Ecto neural progenitor cell (in vitro differentiated cells): ENCODE data around the gene AP5B1.
"Not testable (repeated sequence)": the region's sequence is repeated elsewhere in the genome, so short reads cannot be mapped to it uniquely, and the experiment has no call there.

ENCODE experiments used
- DNase-seq: peaks from one replicate; pipeline ENCODE4 v3.0.0-alpha.2; 2018; ENCODE audit warnings: low spot score

The AP5B1 gene

DNA sequence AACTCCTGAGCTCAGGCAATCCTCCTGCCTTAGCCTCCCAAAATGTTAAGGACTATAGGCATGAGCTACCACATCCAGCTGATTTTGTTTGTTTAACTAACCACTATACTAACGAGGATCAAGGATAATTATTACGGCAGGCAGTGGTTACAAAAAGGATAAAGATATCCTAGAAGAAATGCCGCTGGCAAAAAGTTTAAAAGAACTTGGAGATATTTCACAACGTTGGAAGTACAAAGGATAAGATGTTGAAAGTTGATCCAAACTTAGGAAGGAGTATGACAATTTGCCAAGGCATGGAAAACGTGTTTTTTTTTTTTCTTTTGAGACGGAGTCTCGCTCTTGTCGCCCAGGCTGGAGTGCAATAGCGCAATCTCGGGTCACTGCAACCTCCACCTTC lies 13.4 kb downstream of the AP5B1 start:
- no peak for DNase-seq

DNA sequence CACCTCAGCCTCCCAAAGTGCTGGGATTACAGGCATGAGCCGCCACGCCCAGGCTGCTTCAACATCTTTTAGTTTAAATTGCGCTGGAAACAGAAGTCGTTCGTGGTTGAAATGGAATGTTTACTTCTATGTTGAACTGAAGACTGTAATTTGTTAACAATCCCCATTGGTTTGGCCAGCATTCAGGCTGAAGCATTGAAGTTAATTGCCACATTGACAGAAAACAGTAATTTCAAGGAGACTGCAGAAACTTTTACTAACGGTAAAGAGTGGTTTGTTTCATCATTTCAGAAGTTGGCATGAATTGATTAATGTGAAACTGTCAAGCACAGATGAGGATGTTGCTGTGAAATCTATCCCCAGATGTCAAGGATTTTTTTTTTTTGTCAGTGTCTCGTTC lies 14.2 kb downstream of the AP5B1 start:
- DNase-seq, result no peak

DNA sequence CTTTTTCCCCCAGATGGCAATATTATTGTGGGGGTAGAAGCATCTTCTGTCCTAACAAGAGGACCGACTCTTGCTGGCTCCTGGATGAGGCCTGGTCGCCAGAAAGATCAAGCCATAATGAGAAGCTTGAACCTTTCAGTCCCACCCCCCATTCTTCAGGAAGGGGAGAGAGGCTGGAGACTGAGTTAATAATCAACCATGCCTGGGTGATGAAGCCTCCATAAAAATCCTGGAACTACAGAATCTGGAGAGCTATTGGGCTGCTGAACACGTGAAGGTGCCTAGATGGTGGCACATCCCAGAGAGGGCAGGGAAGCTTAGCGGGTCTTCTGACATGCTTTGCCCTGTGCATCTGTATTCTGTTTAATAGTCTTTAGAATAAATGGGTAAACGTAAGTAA lies 16.3 kb downstream of the AP5B1 start:
- no peak for DNase-seq

DNA sequence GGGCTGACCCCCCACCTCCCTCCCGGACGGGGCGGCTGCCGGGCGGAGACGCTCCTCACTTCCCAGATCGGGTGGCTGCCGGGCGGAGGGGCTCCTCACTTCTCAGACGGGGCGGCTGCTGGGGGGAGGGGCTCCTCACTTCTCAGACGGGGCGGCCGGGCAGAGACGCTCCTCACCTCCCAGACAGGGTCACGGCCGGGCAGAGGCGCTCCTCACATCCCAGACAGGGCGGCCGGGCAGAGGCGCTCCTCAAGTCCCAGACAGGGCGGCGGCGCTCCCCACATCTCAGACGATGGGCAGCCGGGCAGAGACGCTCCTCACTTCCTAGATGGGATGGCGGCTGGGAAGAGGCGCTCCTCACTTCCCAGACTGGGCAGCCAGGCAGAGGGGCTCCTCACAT lies 18.0 kb downstream of the AP5B1 start:
- DNase-seq, result not testable (repeated sequence)

DNA sequence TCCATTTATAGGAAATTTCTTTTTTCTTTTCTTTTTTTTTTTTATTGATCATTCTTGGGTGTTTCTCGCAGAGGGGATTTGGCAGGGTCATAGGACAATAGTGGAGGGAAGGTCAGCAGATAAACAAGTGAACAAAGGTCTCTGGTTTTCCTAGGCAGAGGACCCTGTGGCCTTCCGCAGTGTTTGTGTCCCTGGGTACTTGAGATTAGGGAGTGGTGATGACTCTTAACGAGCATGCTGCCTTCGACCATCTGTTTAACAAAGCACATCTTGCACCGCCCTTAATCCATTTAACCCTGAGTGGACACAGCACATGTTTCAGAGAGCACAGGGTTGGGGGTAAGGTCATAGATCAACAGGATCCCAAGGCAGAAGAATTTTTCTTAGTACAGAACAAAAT lies 18.6 kb downstream of the AP5B1 start:
- DNase-seq, result not testable (repeated sequence)

DNA sequence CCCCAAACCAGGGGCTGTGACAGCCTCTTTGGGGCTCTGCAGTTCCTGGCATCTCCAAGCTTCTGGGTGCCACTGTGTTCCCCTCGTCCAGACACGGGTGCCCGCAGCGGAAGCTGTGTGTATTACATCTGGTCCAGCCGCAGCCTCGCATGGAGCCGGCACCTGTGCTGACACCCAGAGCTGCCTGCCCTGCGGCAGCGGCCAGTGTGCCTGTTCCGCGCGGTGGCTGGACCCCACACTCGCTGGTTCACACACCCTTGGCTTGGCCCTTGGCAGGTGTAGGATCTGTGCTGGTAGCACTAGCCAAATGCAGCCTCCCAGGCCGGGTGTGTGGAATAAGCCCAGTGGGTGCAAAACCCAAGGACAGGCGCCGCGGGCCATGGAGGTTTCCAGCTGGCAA lies 35.7 kb downstream of the AP5B1 start:
- DNase-seq, result no peak

DNA sequence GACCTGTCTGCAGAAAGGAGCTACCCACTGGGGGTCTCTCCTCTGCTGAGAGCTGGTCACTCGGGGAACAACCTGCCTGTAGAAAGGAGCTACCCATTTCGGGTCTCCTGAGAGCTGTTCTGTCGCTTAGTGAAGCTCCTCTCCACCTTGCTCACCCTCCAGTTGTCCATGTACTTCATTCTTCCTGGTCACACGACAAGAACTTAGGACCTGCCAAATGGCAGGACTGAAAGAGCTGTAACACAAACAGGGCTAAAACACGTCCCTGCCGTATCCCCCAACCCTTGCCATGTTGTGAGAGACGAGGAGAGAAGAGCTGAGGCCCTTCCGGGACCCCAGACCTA lies 36.1 kb downstream of the AP5B1 start:
- DNase-seq, result no peak

DNA sequence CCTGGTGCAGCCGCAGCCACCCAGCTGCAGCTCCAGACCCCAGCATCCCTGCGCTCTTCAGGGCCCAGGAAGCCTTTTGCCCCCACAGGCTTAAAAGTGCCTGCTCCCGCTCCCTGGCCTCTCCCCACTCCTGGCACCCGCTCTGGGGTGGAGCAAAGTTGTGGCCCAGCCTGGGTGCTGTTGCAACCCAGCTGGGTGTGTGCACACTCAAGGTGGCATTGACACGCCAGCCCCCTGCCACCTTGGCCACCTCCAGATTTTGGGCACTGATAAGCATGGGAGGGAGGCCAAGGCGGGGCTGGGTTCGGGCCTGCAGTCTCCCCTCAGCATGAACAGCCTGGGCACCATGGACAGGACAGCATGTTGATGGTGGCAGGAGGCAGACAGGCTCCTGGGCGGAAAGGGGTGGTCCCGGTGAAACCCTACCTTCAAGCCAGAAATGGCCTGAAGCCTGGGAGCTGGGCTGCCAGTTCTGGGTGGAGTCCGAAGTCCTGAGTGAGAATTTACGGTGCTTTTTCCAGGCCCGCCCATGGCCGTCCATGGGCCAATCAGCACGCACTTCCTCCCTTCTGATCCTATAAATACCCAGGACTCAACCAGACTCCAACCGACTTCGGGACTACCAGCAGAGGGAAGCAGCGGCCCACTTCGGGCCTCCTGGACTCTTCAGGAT lies 36.6 kb downstream of the AP5B1 start:
- no peak for DNase-seq

DNA sequence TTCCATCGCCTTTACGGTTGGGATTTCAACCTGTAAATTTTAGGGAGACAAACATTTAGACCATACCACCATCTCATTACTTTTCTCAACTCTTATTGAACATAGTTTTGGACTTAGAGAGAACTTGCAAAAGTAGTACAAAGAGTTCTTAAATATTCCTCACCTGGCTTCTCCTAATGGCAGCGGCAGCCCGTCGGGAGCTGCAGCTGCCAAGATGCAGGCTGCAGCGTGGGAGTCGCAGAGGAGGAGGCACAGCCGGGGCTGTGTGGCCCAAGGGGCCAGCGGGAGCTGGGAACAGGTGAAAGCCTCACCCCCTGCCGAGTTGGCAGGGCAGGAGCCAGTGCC lies 37.1 kb downstream of the AP5B1 start:
- no peak for DNase-seq

DNA sequence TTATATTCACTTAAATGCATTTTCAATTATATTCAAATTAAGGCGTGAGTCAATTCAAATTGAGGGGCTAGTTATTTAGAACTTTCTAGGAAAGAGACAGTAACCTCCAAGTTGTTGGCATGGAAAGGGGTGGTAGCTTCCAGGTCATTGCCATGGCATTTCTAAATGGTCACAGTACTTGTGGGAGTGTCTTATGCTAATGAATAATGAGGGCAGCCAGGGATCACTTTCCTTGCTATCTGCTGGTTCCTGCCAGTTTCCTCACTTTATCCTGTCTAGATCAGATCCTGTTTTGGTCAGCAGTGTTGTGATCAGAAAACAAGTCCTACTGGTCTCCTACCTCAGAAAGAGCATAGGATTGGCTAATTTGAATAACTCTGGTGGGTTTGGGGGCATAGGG lies 38.4 kb downstream of the AP5B1 start:
- DNase-seq, result no peak

DNA sequence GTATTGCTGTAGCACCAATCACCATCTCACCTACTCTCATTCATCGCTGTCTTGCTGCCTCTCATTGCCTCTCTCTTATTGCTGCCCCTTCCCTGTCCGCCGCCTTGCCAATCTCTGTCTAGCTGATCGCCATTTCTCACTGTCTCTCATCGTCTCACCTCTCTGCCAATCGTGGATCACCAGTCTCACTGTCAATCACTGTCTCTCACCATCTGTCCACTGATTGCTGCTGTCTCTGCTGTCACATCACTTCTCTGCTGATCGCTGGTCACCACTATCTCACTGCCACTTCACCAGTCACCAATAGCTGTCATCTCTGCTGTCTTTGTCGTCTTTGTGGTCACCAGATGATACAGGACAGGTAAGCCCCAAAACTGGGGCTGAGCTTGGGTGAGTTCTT lies 39.6 kb downstream of the AP5B1 start:
- no peak for DNase-seq

DNA sequence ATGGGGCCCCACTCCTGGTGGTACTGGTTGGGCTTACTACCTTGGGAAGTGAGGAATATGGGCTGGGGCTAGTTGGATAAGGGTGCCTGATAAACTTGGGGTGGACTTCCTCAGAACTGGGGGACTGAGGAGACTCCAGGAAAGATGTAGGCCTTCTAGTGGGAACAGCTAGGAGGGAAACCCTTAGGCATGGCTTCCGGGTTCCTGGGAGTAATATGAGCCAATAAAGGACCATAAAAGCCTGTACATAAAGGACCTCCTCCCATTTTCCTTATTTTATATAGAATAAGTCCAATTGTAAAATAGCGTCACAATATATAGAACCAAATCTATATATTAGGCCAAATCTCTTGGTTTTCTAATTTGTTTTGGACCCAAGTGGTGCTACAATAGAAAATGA lies 41.8 kb downstream of the AP5B1 start:
- DNase-seq, result no peak

DNA sequence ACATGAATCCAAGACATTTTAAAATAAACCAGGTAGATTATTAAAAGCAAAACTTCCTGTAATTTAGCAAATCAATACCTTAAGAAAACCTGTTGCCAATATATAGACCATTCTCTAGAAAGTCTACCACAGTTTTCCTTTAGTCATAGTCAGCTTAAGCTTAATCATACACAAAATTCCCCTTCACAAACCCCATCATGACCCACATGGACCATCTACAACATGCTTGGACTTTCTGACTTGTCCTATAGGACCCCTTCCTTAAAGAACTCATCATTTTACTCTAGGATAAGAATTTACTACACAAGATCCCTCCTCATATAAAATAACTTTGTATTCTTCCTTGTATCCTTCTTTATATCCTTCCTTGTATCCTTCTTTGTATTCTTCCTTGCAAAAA lies 44.0 kb downstream of the AP5B1 start:
- DNase-seq, result no peak

DNA sequence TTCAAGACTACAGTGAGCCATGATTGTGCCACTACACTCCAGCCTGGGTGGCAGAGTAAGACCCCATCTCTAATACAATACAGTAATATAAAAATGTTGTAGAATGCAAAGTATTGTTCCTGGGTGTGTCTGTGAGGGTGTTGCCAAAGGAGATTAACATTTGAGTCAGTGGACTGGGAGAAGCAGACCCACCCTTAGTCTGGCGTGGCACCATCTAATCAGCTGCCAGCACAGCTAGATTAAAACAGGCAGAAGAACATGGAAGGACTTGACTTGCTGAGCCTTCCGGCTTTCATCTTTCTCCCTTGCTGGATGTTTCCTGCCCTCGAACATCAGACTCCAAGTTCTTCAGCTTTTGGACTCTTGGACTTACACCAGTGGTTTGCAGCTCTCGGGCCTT lies 45.7 kb downstream of the AP5B1 start:
- DNase-seq, result not testable (repeated sequence)

DNA sequence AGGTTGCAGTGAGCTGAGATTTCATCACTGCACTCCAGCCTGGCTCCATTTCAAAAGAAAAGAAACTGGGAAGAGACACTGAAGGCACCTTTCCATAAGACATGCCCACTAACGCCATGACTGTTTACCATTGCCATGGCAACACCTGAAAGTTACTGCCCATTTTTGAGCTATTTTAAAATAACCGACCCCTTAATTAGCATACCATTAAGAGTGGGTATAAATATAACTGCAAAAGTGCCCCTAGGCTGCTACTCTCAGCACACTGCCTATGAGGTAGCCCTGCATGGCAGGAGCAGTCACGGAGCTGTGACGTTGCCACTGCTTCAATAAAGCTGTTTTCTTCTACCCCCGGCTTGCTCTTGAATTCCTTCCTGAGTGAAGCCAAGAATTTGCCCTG lies 50.3 kb downstream of the AP5B1 start:
- no peak for DNase-seq

DNA sequence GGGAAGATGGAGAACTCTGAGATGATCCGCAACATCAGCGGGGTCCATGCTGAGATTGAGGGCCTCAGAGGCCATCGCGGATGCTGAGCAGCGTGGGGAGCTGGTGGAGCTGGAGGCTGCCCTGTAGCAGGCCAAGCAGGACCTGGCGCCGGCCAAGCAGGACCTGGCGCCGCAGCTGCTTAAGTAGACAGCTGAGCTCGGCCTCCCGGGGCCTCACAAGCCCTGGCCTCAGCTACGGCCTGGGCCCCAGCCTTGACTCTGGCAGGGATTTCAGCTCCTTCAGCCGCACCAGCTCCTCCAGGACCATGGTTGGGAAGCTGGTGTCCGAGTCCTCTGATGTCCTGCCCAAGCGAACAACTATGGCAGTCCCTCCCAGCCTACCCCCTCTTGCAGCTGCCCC lies 52.9 kb downstream of the AP5B1 start:
- DNase-seq, result no peak

DNA sequence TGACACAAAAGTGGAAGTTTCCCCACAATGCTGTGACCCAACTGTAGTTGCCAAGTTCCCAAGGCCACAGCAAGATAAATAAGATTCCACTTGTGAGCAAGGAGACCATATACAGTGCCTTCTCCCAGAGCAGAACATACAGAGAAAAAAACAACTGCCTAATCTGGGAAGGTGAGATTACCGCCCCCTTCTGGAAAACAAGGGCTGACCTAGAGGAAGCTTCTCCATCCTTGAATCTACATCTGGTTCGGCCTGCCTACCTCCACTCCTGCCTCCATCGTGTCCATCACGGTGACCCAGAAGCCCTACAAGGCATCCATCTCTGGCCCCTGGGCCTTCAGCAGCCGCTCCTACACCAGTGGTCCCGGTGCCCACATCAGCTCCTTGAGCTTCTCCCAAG lies 54.1 kb downstream of the AP5B1 start:
- DNase-seq, result no peak
